ENCODE measurements around the gene CRYM. TPM values are rescaled to one million over a fixed set of nuclear protein-coding genes. Genes with fewer than 3 reads are reported as not detected.
A peak's percentile ranks its signal among the peaks of the same experiment; 100 is the strongest.

Gene CRYM
- total and polyA plus RNA-seq, 2 donors (not counting 1 experiment from before 2014, with no cell fraction given), result 0.06 to 0.50 TPM

DNA sequence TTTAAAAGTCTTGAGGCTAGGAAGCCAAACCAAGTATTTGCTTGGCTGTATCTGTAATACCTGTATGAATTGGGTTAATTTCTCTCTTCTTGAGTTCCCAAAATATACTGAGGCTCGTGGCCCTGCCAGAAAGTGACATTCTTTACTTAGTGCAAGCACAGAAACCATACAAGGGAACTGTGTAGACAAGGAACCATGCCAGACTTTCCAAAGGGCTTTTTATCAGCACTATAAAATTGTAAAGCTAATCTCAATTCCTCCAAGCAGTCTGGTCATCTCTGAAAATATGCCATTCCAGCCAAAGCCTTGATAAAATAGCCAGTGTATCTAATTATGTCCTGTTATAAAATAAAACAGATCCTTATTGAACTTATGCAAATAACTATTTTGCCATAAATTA, 7.2 kb upstream of the CRYM start:
- Histone ChIP-seq H3K36me3 (ENCODE audit: control insufficient read depth, insufficient read depth, low read length) (no peaks in the 10 kb centered on the region), H3K27ac (ENCODE audit: insufficient read depth, low read length) (no peak overlapping the region), H3K4me3 (replicated peaks in 1 of 4; ENCODE audit: control extremely low read depth in 1 of 4, insufficient read depth in 1 of 4, low read depth in 3 of 4, low read length in 4 of 4) (no peak overlapping the region), H3K4me2 (ENCODE audit: extremely low read depth, insufficient read depth, low read length) (no peak overlapping the region), H3K9ac (ENCODE audit: insufficient read depth, low read length) (no peak overlapping the region), H3K27me3 (ENCODE audit: control insufficient read depth, insufficient read depth, low read length) (peaks cover 11% of the 10 kb centered on the region), H4K20me1 (ENCODE audit: control insufficient read depth, extremely low read depth, insufficient read depth, low read length) (no peaks in the 10 kb centered on the region), H2AFZ (ENCODE audit: low read length) (no peak overlapping the region), H3K79me2 (ENCODE audit: control insufficient read depth, insufficient read depth, low read length) (no peaks in the 10 kb centered on the region), H3K9me3 (ENCODE audit: control insufficient read depth, insufficient read depth, low read depth, low read length) (no peaks in the 10 kb centered on the region), H3K4me1 (ENCODE audit: control insufficient read depth, extremely low read depth, insufficient read depth, low read length) (no peaks in the 10 kb centered on the region)
- TF ChIP-seq CTCF (conservative IDR thresholded peaks at IDR 0.05 in 1 of 2, IDR thresholded peaks at IDR 0.05 in 1 of 2; ENCODE audit: low read depth in 1 of 2, low read length in 2 of 2), result no peak
- TF ChIP-seq EZH2 (IDR thresholded peaks at IDR 0.05; ENCODE audit: low read length, missing control alignments), result no peak
- DNase-seq (ENCODE audit: low read depth in 2 of 2), result no peak

DNA sequence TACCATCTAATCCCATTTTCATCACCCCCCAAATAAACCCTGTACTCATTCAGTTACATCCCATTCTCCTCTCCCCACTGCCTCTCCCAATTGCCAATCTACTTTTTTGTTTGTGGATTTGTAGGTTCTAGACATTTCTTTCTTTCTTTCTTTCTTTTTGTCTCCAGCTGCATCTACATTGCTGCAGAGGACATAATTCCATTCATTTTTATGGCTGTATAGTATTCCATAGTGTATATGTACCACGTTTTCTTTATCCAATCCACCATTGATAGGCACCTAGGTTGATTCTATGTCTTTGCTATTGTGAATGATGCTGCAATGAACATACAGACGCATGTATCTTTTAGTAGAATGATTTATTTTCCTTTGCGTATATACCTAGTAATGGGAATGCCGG, 6.3 kb upstream of the CRYM start:
- H3K27me3 ChIP-seq (ENCODE audit: control insufficient read depth, insufficient read depth, low read length), result peaks cover 13% of the 10 kb centered on the region
- TF ChIP-seq CTCF (conservative IDR thresholded peaks at IDR 0.05 in 1 of 2, IDR thresholded peaks at IDR 0.05 in 1 of 2; ENCODE audit: low read depth in 1 of 2, low read length in 2 of 2) (no peak), EZH2 (IDR thresholded peaks at IDR 0.05; ENCODE audit: low read length, missing control alignments) (no peak)

GRCh38 chr16:21283521-21284289, 5.6 kb upstream of the CRYM start:
- TF ChIP-seq EZH2 (IDR thresholded peaks at IDR 0.05; ENCODE audit: low read length, missing control alignments) (no peak), CTCF (conservative IDR thresholded peaks at IDR 0.05 in 1 of 2, IDR thresholded peaks at IDR 0.05 in 1 of 2; ENCODE audit: low read depth in 1 of 2, low read length in 2 of 2) (peak; percentile 39 to 55)
- Histone ChIP-seq H3K27me3 (ENCODE audit: control insufficient read depth, insufficient read depth, low read length) (peaks cover 16% of the 10 kb centered on the region), H3K79me2 (ENCODE audit: control insufficient read depth, insufficient read depth, low read length) (no peaks in the 10 kb centered on the region), H3K9me3 (ENCODE audit: control insufficient read depth, insufficient read depth, low read depth, low read length) (no peaks in the 10 kb centered on the region), H4K20me1 (ENCODE audit: control insufficient read depth, extremely low read depth, insufficient read depth, low read length) (no peaks in the 10 kb centered on the region), H3K9ac (ENCODE audit: insufficient read depth, low read length) (no peak overlapping the region), H3K4me3 (replicated peaks in 1 of 4; ENCODE audit: control extremely low read depth in 1 of 4, insufficient read depth in 1 of 4, low read depth in 3 of 4, low read length in 4 of 4) (peak overlapping the region; percentile 1 to 66 (median 40)), H3K4me1 (ENCODE audit: control insufficient read depth, extremely low read depth, insufficient read depth, low read length) (no peaks in the 10 kb centered on the region), H3K4me2 (ENCODE audit: extremely low read depth, insufficient read depth, low read length) (peak overlapping the region; percentile 67), H3K36me3 (ENCODE audit: control insufficient read depth, insufficient read depth, low read length) (no peaks in the 10 kb centered on the region), H2AFZ (ENCODE audit: low read length) (no peak overlapping the region), H3K27ac (ENCODE audit: insufficient read depth, low read length) (no peak overlapping the region)
- peak; percentile 48 to 56 for DNase-seq (ENCODE audit: low read depth in 2 of 2)

More for the DNA sequence above, 6.3 kb upstream of the CRYM start:
- H3K79me2 ChIP-seq (ENCODE audit: control insufficient read depth, insufficient read depth, low read length), result no peaks in the 10 kb centered on the region
- no peak overlapping the region for H2AFZ ChIP-seq (ENCODE audit: low read length)
- no peak for DNase-seq (ENCODE audit: low read depth in 2 of 2)
- H3K4me2 ChIP-seq (ENCODE audit: extremely low read depth, insufficient read depth, low read length), result no peak overlapping the region
- no peaks in the 10 kb centered on the region for H3K9me3 ChIP-seq (ENCODE audit: control insufficient read depth, insufficient read depth, low read depth, low read length)
- H3K4me1 ChIP-seq (ENCODE audit: control insufficient read depth, extremely low read depth, insufficient read depth, low read length), result no peaks in the 10 kb centered on the region
- H4K20me1 ChIP-seq (ENCODE audit: control insufficient read depth, extremely low read depth, insufficient read depth, low read length), result no peaks in the 10 kb centered on the region
- H3K36me3 ChIP-seq (ENCODE audit: control insufficient read depth, insufficient read depth, low read length), result no peaks in the 10 kb centered on the region
- H3K9ac ChIP-seq (ENCODE audit: insufficient read depth, low read length), result no peak overlapping the region
- H3K27ac ChIP-seq (ENCODE audit: insufficient read depth, low read length), result no peak overlapping the region
- H3K4me3 ChIP-seq (replicated peaks in 1 of 4; ENCODE audit: control extremely low read depth in 1 of 4, insufficient read depth in 1 of 4, low read depth in 3 of 4, low read length in 4 of 4), result peak overlapping the region in 2 of 4 experiments; percentile 52 to 66
